CD4-positive, CD25-positive, alpha-beta regulatory T cell (primary cell): ENCODE data around the gene HOXA10. TPM values are rescaled to one million over a fixed set of nuclear protein-coding genes. Genes with fewer than 3 reads are reported as not detected.

Source experiments
- ATAC-seq, 2 donors: fragments of 150-1000 bp; cut with Tn5 transposase; one replicate each; pipeline ENCODE4 v1.10.0; 2021; ENCODE audit warnings: low read depth in 2 of 2, moderate number of reproducible peaks in 2 of 2, moderate library complexity in 1 of 2
- DNase-seq, 3 donors: peaks; one replicate each; pipeline versions ENCODE4 v3.0.0 to v3.0.0-alpha.2; 2012 to 2022; ENCODE audit warnings: mixed read lengths in 1 of 3
- H3K27ac ChIP-seq: one replicate; pipeline ENCODE4 v1.7.0; 2013; ENCODE audit warnings: mild to moderate bottlenecking, low read length; ENCODE audit not compliant: insufficient read depth, poor library complexity, severe bottlenecking
- H3K27me3 ChIP-seq: one replicate; pipeline ENCODE4 v1.7.0; 2013; ENCODE audit warnings: low read length; ENCODE audit not compliant: control insufficient read depth, insufficient read depth
- H3K36me3 ChIP-seq: one replicate; pipeline ENCODE4 v1.7.0; 2013; ENCODE audit warnings: mild to moderate bottlenecking, low read length, moderate library complexity; ENCODE audit not compliant: control insufficient read depth, insufficient read depth
- H3K4me1 ChIP-seq: 2 replicates; pipeline ENCODE4 v1.7.0; 2013; ENCODE audit warnings: mild to moderate bottlenecking, low read length; ENCODE audit not compliant: insufficient read depth, control insufficient read depth, poor library complexity, severe bottlenecking
- H3K4me3 ChIP-seq: one replicate; pipeline ENCODE4 v1.7.0; 2013; ENCODE audit warnings: low read depth, mild to moderate bottlenecking, low read length, moderate library complexity
- H3K9me3 ChIP-seq, 2 experiments: 1 replicate in 1 of 2; 2 replicates in 1 of 2; pipeline ENCODE4 v1.7.0; 2013; ENCODE audit warnings: low read length in 2 of 2, mild to moderate bottlenecking in 1 of 2, moderate library complexity in 1 of 2; ENCODE audit not compliant: control insufficient read depth in 2 of 2
- H3K27ac Mint-ChIP-seq, 3 donors: one replicate each; pipeline ENCODE4 v1.8.0; 2020 to 2022; ENCODE audit warnings: mild to moderate bottlenecking in 3 of 3, mixed read lengths in 3 of 3, moderate library complexity in 2 of 3
- H3K27me3 Mint-ChIP-seq: one replicate; pipeline ENCODE4 v1.8.0; 2022; ENCODE audit warnings: mild to moderate bottlenecking, mixed read lengths
- H3K36me3 Mint-ChIP-seq: one replicate; pipeline ENCODE4 v1.8.0; 2020; ENCODE audit warnings: mixed read lengths
- H3K4me1 Mint-ChIP-seq, 4 donors: one replicate each; pipeline ENCODE4 v1.8.0; 2020 to 2022; ENCODE audit warnings: mixed read lengths in 4 of 4, mild to moderate bottlenecking in 1 of 4
- H3K4me3 Mint-ChIP-seq, 4 donors: one replicate each; pipeline ENCODE4 v1.8.0; 2020 to 2022; ENCODE audit warnings: mild to moderate bottlenecking in 4 of 4, mixed read lengths in 4 of 4, moderate library complexity in 3 of 4
- H3K9me3 Mint-ChIP-seq, 7 donors: one replicate each; pipeline ENCODE4 v1.8.0; 2020 to 2022; ENCODE audit warnings: mixed read lengths in 7 of 7, mild to moderate bottlenecking in 3 of 7, moderate library complexity in 2 of 7
- polyA plus RNA-seq, 4 donors: library from polyadenylated mRNA; unstranded; fragments of 300-500 nt; fragmentation: Illumina TruSeq; gene quantifications; one replicate each; pipeline ENCODE4 v1.2.3, GENCODE V29; 2021
- total RNA-seq: library from RNA; stranded (reverse); gene quantifications from one replicate; pipeline ENCODE4 v1.2.3, GENCODE V29; 2022

HOXA10 gene
- total and polyA plus RNA-seq, 5 donors from 2014 or later, result 0.35 TPM; not detected in 4

DNA sequence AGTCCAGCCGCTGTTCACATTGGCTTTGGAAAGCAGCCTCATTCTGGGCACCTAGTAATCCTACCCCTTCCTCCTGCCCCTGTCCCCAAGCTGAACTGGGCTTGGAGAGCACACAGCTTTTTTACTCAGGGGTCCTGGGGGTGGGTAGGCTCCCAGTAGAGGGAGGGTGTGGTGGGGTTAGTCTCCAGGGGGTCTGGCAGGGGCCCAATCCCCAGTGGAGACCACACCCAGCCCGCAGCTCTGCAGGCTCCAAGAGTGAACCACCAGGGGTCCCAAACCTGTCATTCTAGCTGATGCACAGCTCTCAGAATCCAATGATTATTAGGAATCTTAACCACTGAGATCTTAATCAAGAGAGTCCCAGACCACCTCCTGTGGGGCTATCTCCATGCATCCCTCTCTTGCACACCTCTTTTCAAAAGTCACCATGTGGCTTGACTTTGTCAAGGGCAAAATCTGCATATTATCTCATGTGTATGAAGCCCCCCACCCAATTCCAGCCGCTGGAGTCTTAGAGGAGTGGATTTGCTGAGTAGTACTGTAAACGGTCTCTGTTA lies 8.2 kb upstream of the HOXA10 start:
- H3K27ac ChIP-seq, result no peak overlapping the region
- no peaks in the 10 kb centered on the region for H3K36me3 ChIP-seq
- Mint-ChIP-seq H3K4me3 (no peak overlapping the region), H3K27ac (no peak overlapping the region), H3K27me3 (peaks cover 93% of the 10 kb centered on the region), H3K9me3 (peaks cover 0 to 12% (median 0%) of the 10 kb centered on the region in 7 donors), H3K4me1 (peaks cover 9 to 47% (median 33%) of the 10 kb centered on the region in 4 donors), H3K36me3 (no peaks in the 10 kb centered on the region)
- peaks cover 47% of the 10 kb centered on the region for H3K27me3 ChIP-seq
- peaks cover 2 to 7% of the 10 kb centered on the region in 2 experiments for H3K9me3 ChIP-seq
- peaks cover 37% of the 10 kb centered on the region for H3K4me1 ChIP-seq
- H3K4me3 ChIP-seq, result no peak overlapping the region
- ATAC-seq, result no peak
- no peak for DNase-seq

DNA sequence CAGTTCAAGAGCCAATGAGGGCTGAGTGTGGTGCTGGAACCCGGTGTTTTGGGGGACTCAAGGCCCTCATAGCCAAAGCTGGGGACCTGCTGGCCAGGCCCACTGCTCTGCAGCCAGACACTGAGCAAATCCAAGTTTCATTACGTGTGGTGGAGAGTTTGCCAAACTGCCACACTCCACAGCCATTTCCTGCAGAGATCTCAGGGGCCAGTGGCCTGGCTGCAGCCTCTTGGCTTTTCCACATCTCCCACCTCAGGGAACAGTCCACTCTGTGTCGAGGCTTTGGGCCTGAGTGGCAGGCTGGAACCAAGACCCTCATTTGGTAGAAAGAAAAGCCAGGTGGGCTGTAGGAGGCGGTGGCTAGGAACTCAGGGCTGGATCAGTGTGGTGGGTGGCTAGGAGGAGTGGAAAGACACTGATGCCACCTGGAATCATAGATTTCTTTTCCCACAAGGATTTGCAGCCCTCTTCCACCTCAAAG lies 7.7 kb upstream of the HOXA10 start:
- Mint-ChIP-seq H3K4me3 (peak overlapping the region in 1 of 4 donors; percentile 71), H3K27me3 (peaks cover 92% of the 10 kb centered on the region), H3K36me3 (no peaks in the 10 kb centered on the region), H3K9me3 (peaks cover 0 to 12% (median 0%) of the 10 kb centered on the region in 7 donors), H3K27ac (no peak overlapping the region), H3K4me1 (peaks cover 8 to 42% (median 30%) of the 10 kb centered on the region in 4 donors)
- DNase-seq (no peak), ATAC-seq (no peak)
- Histone ChIP-seq H3K9me3 (peaks cover 0 to 7% of the 10 kb centered on the region in 2 experiments), H3K36me3 (no peaks in the 10 kb centered on the region), H3K4me3 (no peak overlapping the region), H3K4me1 (peaks cover 37% of the 10 kb centered on the region), H3K27me3 (peaks cover 42% of the 10 kb centered on the region), H3K27ac (no peak overlapping the region)

DNA sequence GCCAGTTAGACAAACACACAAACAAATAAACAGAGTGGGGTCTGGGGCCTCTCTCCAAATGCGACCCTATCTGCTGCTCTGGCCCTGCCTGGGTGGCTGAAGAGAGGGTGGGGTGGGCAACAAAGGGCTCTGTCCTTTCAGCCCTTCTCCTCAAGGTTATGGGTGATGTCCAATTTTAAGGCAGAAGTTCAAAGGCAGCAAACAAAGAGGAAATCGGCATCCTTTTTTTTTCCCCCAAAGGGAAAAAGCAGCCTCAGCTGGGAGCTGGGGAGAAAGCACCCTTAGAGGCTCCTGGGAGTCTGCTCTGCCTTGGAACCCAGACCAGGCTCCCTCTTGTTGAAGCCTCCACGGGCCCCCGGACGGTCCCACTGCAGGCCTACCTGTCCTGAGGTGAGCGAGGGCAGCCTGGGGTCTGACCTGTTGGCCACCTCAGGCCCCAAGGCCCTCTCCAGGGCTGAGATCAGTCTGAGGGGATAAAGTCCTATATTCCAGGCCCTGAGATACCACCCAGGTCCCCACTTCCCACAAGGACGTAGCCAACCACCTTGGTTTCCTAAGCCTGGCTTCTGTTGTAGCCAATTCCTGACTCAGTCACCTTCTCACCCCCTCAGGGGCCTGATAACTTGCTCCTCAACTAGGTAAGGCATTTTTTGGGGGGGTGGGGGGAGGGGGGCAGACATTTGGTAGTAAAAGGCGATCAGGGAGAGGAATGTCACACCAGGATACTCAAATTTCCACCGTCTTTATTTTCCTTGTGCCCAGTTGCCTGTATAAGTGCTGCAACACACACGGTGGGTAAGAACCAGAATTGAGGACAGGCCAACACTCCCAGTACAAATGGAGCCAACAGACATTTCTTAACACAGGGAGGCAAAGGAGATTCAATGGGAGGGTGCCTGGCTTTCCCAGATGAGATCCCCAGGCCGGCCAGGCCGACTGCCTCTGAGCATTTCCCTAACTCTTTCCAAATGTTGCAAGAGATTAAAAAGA lies 6.6 kb upstream of the HOXA10 start:
- Histone ChIP-seq H3K4me1 (peaks cover 31% of the 10 kb centered on the region), H3K36me3 (no peaks in the 10 kb centered on the region), H3K9me3 (peaks cover 0 to 4% of the 10 kb centered on the region in 2 experiments), H3K4me3 (no peak overlapping the region), H3K27me3 (peaks cover 33% of the 10 kb centered on the region), H3K27ac (no peak overlapping the region)
- peaks cover 86% of the 10 kb centered on the region for H3K27me3 Mint-ChIP-seq
- no peak overlapping the region for H3K27ac Mint-ChIP-seq
- H3K4me1 Mint-ChIP-seq, result peaks cover 5 to 32% (median 22%) of the 10 kb centered on the region in 4 donors
- H3K4me3 Mint-ChIP-seq, result peak overlapping the region in 2 of 4 donors; percentile 56 to 71
- no peak for DNase-seq
- H3K9me3 Mint-ChIP-seq, result peaks cover 0 to 6% (median 0%) of the 10 kb centered on the region in 7 donors
- H3K36me3 Mint-ChIP-seq, result no peaks in the 10 kb centered on the region
- no peak for ATAC-seq

DNA sequence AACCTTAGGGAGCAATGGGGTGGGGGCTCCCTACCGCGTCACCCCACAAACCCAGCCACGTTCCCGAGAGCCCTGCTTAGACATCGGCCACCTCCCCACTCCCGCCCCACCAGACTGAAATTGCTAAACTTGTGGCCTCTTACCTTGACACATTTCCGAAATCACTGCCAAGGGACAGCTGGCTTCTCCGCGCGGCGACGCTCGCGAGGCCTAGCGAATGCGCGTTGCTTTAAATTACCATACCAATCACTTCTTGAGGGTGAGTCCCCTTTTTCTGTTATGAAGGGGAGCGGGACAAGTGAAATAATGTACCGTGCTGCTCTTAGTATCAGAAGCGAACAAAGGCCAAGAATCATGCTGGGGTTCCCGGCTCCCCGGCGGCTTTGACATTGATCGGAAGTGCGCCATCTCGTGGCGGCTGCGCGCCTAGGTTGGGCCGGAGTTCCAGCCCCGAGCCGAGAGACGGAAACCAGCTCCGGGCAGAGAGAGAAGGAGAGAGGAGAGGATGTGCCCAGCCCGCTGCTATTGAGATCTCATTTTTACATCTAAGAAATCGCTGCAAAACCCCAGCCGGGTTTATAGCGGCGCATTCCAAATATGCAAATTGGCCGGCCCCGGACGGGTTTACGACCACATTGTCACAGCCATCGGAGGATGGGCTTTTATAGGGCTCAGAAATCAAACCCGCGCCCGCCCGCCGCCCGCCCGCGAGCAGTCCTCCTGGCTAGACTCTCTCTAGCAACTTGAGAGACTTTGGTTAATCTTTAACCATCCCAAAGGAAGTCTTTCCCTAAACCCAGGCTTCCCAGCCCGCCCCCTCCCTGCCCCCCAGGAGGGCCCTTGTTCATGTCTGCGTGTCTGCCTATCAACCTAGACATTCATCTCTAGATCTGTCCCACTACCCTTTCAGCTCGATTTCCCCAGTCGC lies 5.6 kb upstream of the HOXA10 start:
- peaks cover 32% of the 10 kb centered on the region for H3K27me3 ChIP-seq
- peaks cover 21% of the 10 kb centered on the region for H3K4me1 ChIP-seq
- no peaks in the 10 kb centered on the region for H3K36me3 Mint-ChIP-seq
- H3K9me3 ChIP-seq, result no peaks in the 10 kb centered on the region
- DNase-seq, result peak in 2 of 3 donors; percentile 33 to 68
- peak; percentile 38 to 72 for ATAC-seq
- H3K27ac ChIP-seq, result no peak overlapping the region
- peaks cover 0 to 25% (median 13%) of the 10 kb centered on the region in 4 donors for H3K4me1 Mint-ChIP-seq
- peak overlapping the region in 1 of 3 donors; percentile 63 for H3K27ac Mint-ChIP-seq
- no peaks in the 10 kb centered on the region for H3K36me3 ChIP-seq
- peaks cover 0 to 3% (median 0%) of the 10 kb centered on the region in 7 donors for H3K9me3 Mint-ChIP-seq
- H3K27me3 Mint-ChIP-seq, result peaks cover 86% of the 10 kb centered on the region
- H3K4me3 Mint-ChIP-seq, result peak overlapping the region; percentile 43 to 78 (median 62)
- no peak overlapping the region for H3K4me3 ChIP-seq

DNA sequence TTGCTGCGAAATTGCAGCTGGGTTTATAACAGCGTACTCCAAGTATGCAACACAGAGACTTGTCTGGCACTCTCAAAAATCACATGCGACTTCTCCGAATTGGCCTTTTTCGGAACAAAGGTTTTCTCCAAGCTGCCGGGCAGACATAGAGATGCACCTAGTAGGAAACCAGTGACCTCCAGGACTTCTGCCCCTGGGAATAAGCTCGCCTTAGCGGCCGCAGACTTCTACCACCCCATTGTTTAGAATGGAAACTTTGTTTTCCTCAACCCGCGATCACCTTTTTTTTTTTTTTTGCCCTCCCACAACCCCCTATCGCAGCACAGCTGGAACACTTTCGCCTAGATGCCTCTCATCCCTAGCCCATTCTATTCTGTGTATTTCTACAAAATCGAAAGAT lies 4.9 kb upstream of the HOXA10 start:
- Histone ChIP-seq H3K4me3 (no peak overlapping the region), H3K36me3 (no peaks in the 10 kb centered on the region), H3K27ac (no peak overlapping the region), H3K9me3 (no peaks in the 10 kb centered on the region), H3K4me1 (peaks cover 20% of the 10 kb centered on the region), H3K27me3 (peaks cover 33% of the 10 kb centered on the region)
- DNase-seq (no peak), ATAC-seq (no peak)
- H3K4me1 Mint-ChIP-seq, result peaks cover 0 to 25% (median 9%) of the 10 kb centered on the region in 4 donors
- peaks cover 0 to 3% (median 0%) of the 10 kb centered on the region in 7 donors for H3K9me3 Mint-ChIP-seq
- peaks cover 86% of the 10 kb centered on the region for H3K27me3 Mint-ChIP-seq
- peak overlapping the region in 1 of 3 donors; percentile 63 for H3K27ac Mint-ChIP-seq
- H3K4me3 Mint-ChIP-seq, result peak overlapping the region in 1 of 4 donors; percentile 71
- H3K36me3 Mint-ChIP-seq, result no peaks in the 10 kb centered on the region

DNA sequence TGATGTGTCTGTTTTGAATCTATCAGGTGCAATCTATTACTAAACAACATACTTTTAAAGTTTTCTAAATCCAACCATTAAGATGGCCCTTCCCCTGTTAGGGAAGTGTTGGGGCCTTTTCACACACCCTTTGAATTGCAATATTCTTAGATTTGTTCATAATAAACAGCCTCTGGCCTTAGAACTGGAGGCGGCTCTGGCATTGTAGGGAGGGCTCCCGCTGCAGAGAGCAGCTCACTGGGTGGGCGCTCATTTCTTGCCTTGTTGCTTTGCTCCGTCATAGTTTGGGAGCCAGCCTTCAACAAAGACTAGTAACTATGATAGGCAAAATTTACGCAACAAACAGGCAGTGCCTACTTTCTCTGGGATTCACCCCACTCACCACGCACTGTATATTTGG lies 4.2 kb upstream of the HOXA10 start:
- Mint-ChIP-seq H3K4me1 (peaks cover 0 to 20% (median 7%) of the 10 kb centered on the region in 4 donors), H3K27ac (no peak overlapping the region)
- H3K27me3 ChIP-seq, result peaks cover 30% of the 10 kb centered on the region

DNA sequence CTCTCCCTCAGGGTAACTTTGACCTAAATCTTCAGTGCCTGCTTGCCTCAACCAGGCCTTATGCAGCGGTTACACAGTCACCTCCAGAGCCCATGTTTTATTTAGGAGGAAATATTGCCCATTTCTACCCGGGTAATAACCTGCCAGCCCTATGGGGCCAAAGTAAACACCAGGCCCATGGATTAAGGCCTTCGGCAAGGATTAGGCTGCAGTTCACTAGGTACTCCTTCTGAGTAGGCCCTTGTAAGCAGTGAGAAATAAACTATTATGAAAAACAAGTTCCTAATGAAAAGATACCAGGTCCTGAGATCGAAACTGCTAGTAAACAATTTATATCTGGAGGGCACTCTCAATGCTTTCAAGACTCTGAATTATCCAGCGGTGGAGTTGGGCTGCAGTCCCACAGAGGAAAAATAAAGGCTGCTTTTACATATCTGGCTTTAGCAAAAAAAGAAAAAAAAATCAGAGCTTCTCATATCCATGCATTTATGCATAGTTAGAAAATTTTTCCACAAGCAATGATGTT lies 3.7 kb upstream of the HOXA10 start:
- H3K27ac Mint-ChIP-seq, result no peak overlapping the region
- ATAC-seq (no peak), DNase-seq (no peak)
- peaks cover 29% of the 10 kb centered on the region for H3K27me3 ChIP-seq
- H3K4me3 Mint-ChIP-seq, result no peak overlapping the region
- H3K4me1 ChIP-seq, result peaks cover 25% of the 10 kb centered on the region
- H3K4me1 Mint-ChIP-seq, result peaks cover 0 to 21% (median 7%) of the 10 kb centered on the region in 4 donors
- H3K36me3 Mint-ChIP-seq, result no peaks in the 10 kb centered on the region
- H3K36me3 ChIP-seq, result no peaks in the 10 kb centered on the region
- no peak overlapping the region for H3K4me3 ChIP-seq
- H3K9me3 ChIP-seq, result no peaks in the 10 kb centered on the region
- H3K9me3 Mint-ChIP-seq, result peaks cover 0 to 3% (median 0%) of the 10 kb centered on the region in 7 donors
- peaks cover 77% of the 10 kb centered on the region for H3K27me3 Mint-ChIP-seq
- no peak overlapping the region for H3K27ac ChIP-seq

More for the DNA sequence above, 4.2 kb upstream of the HOXA10 start:
- ATAC-seq (no peak), DNase-seq (no peak)
- H3K9me3 ChIP-seq, result no peaks in the 10 kb centered on the region
- Mint-ChIP-seq H3K4me3 (no peak overlapping the region), H3K9me3 (peaks cover 0 to 3% (median 0%) of the 10 kb centered on the region in 7 donors), H3K36me3 (no peaks in the 10 kb centered on the region), H3K27me3 (peaks cover 80% of the 10 kb centered on the region)
- H3K4me1 ChIP-seq, result peaks cover 20% of the 10 kb centered on the region
- no peak overlapping the region for H3K4me3 ChIP-seq
- no peaks in the 10 kb centered on the region for H3K36me3 ChIP-seq
- no peak overlapping the region for H3K27ac ChIP-seq
